ACC112 (cell line): ENCODE results near the gene FBLN5.

Source experiments
- H2AFZ ChIP-seq: fragments of 200-600 bp; sonication (generic); one replicate; pipeline ENCODE4 v1.6.0; 2017; ENCODE audit warnings: antibody characterized with exemption, low read length; ENCODE audit not compliant: unreplicated experiment
- H3K27ac ChIP-seq: fragments of 200-600 bp; sonication (generic); 2 replicates; pipeline ENCODE4 v1.5.1; 2014; ENCODE audit warnings: low read depth, mild to moderate bottlenecking, antibody characterized with exemption, low read length, moderate library complexity
- H3K27me3 ChIP-seq: fragments of 200-600 bp; sonication (generic); 2 replicates; pipeline ENCODE4 v1.6.1; 2014; ENCODE audit warnings: mild to moderate bottlenecking, antibody characterized with exemption, low read length, moderate library complexity, mixed read lengths; ENCODE audit not compliant: insufficient read depth
- H3K36me3 ChIP-seq: fragments of 200-600 bp; sonication (generic); 2 replicates; pipeline ENCODE4 v1.6.1; 2016; ENCODE audit warnings: mild to moderate bottlenecking, antibody characterized with exemption, low read length, moderate library complexity, mixed read lengths; ENCODE audit not compliant: insufficient read depth
- H3K4me1 ChIP-seq: fragments of 200-600 bp; sonication (generic); one replicate; pipeline ENCODE4 v1.6.1; 2016; ENCODE audit warnings: low read length, mixed read lengths; ENCODE audit not compliant: insufficient read depth, unreplicated experiment, control insufficient read depth
- H3K4me3 ChIP-seq: fragments of 200-600 bp; sonication (generic); 2 replicates; pipeline ENCODE4 v1.5.1; 2014; ENCODE audit warnings: mild to moderate bottlenecking, low read depth, low read length
- H3K79me2 ChIP-seq: fragments of 200-600 bp; sonication (generic); one replicate; pipeline ENCODE4 v1.6.0; 2016; ENCODE audit warnings: low read length; ENCODE audit not compliant: control insufficient read depth, unreplicated experiment, insufficient read depth

Gene FBLN5

GRCh38 chr14:91885113-91885712 lies 62.3 kb downstream of the FBLN5 start:
- Histone ChIP-seq H3K27me3 (no peaks in the 10 kb centered on the region), H3K79me2 (no peaks in the 10 kb centered on the region), H3K36me3 (no peaks in the 10 kb centered on the region), H3K4me1 (no peaks in the 10 kb centered on the region), H3K4me3 (no peak overlapping the region), H3K27ac (no peak overlapping the region), H2AFZ (no peak overlapping the region)

GRCh38 chr14:91884664-91885063 lies 62.8 kb downstream of the FBLN5 start:
- no peak overlapping the region for H2AFZ ChIP-seq
- no peak overlapping the region for H3K27ac ChIP-seq
- no peaks in the 10 kb centered on the region for H3K27me3 ChIP-seq
- no peaks in the 10 kb centered on the region for H3K79me2 ChIP-seq
- H3K4me3 ChIP-seq, result no peak overlapping the region
- H3K36me3 ChIP-seq, result no peaks in the 10 kb centered on the region
- no peaks in the 10 kb centered on the region for H3K4me1 ChIP-seq

- no peak overlapping the region for H2AFZ ChIP-seq
- no peaks in the 10 kb centered on the region for H3K27me3 ChIP-seq
- H3K27ac ChIP-seq, result no peak overlapping the region
- H3K36me3 ChIP-seq, result no peaks in the 10 kb centered on the region
- no peaks in the 10 kb centered on the region for H3K79me2 ChIP-seq
- H3K4me3 ChIP-seq, result no peak overlapping the region
- H3K4me1 ChIP-seq, result no peaks in the 10 kb centered on the region
Observed at GRCh38 chr14:91883753-91884152, 63.7 kb downstream of the FBLN5 start.

- Histone ChIP-seq H3K79me2 (no peaks in the 10 kb centered on the region), H3K4me1 (no peaks in the 10 kb centered on the region), H3K4me3 (no peak overlapping the region), H3K36me3 (no peaks in the 10 kb centered on the region), H3K27me3 (no peaks in the 10 kb centered on the region), H3K27ac (no peak overlapping the region), H2AFZ (no peak overlapping the region)
Observed at GRCh38 chr14:91882776-91883175, 64.7 kb downstream of the FBLN5 start.

DNA sequence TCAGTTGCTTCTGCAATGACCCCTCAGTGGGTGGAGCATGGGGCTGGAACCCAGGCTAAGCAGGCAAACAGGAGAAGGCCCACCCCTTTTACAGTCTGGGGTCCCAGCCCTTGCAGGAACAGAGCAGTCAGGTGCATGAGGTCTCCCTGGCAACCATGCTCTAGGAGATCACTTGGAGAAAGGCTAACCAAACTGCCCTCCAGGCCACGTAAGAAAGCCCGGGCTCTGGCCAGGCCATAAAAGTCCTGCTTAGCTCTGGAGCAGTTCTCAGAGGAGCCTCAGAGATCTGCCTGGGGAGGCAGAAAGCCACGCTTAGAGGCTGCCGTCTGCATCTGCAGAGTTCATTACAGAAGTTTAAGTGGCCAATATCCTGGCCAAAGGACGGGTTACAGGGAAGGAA lies 65.1 kb downstream of the FBLN5 start:
- H3K79me2 ChIP-seq, result no peaks in the 10 kb centered on the region
- H3K4me3 ChIP-seq, result no peak overlapping the region
- H2AFZ ChIP-seq, result no peak overlapping the region
- H3K36me3 ChIP-seq, result no peaks in the 10 kb centered on the region
- H3K27me3 ChIP-seq, result no peaks in the 10 kb centered on the region
- no peak overlapping the region for H3K27ac ChIP-seq
- no peaks in the 10 kb centered on the region for H3K4me1 ChIP-seq

GRCh38 chr14:91879196-91879595 lies 68.3 kb downstream of the FBLN5 start:
- Histone ChIP-seq H2AFZ (no peak overlapping the region), H3K4me1 (no peaks in the 10 kb centered on the region), H3K27me3 (no peaks in the 10 kb centered on the region), H3K36me3 (no peaks in the 10 kb centered on the region), H3K79me2 (no peaks in the 10 kb centered on the region), H3K27ac (no peak overlapping the region), H3K4me3 (no peak overlapping the region)

- no peaks in the 10 kb centered on the region for H3K79me2 ChIP-seq
- peaks cover 5% of the 10 kb centered on the region; the same call in 1 of the 2 replicates for H3K36me3 ChIP-seq
- no peak overlapping the region for H3K27ac ChIP-seq
- no peak overlapping the region for H2AFZ ChIP-seq
- no peaks in the 10 kb centered on the region for H3K27me3 ChIP-seq
- peaks cover 4% of the 10 kb centered on the region for H3K4me1 ChIP-seq
- no peak overlapping the region for H3K4me3 ChIP-seq
Observed at GRCh38 chr14:91878274-91878673, 69.2 kb downstream of the FBLN5 start.

DNA sequence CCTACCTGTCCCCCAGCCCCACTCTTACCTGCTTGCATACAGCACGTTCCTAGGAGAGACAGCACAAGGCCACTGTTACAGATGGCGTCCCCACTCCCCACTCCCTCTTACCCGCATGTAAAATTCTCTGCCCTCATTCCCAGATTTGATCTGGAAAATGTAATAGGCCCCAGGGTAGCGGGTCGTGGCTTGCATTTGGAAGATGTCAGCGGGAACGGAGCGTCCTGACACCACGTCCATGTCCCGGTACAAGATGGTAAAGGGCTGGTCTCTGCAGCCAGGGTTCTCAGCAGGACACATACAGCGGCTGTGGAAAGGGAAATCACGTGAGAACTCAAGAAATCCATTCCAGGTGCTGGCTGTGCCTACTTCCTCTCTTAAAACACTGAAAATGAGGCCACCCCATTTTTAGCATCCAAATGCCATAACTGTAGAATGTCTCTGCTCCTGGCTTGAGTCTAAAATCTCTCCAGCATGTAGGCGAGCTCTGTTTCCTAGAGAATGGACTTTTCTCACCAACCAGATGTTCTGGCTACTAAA lies 70.0 kb downstream of the FBLN5 start:
- no peak overlapping the region for H2AFZ ChIP-seq
- no peaks in the 10 kb centered on the region for H3K79me2 ChIP-seq
- peaks cover 5% of the 10 kb centered on the region; the same call in 1 of the 2 replicates for H3K36me3 ChIP-seq
- no peak overlapping the region for H3K4me3 ChIP-seq
- peaks cover 13% of the 10 kb centered on the region for H3K4me1 ChIP-seq
- no peak overlapping the region for H3K27ac ChIP-seq
- no peaks in the 10 kb centered on the region for H3K27me3 ChIP-seq

GRCh38 chr14:91876492-91876891 lies 71.0 kb downstream of the FBLN5 start:
- Histone ChIP-seq H3K36me3 (peaks cover 5% of the 10 kb centered on the region; the same call in 1 of the 2 replicates), H3K79me2 (no peaks in the 10 kb centered on the region), H3K27me3 (no peaks in the 10 kb centered on the region), H3K4me1 (peaks cover 22% of the 10 kb centered on the region), H3K27ac (no peak overlapping the region), H3K4me3 (no peak overlapping the region), H2AFZ (no peak overlapping the region)

DNA sequence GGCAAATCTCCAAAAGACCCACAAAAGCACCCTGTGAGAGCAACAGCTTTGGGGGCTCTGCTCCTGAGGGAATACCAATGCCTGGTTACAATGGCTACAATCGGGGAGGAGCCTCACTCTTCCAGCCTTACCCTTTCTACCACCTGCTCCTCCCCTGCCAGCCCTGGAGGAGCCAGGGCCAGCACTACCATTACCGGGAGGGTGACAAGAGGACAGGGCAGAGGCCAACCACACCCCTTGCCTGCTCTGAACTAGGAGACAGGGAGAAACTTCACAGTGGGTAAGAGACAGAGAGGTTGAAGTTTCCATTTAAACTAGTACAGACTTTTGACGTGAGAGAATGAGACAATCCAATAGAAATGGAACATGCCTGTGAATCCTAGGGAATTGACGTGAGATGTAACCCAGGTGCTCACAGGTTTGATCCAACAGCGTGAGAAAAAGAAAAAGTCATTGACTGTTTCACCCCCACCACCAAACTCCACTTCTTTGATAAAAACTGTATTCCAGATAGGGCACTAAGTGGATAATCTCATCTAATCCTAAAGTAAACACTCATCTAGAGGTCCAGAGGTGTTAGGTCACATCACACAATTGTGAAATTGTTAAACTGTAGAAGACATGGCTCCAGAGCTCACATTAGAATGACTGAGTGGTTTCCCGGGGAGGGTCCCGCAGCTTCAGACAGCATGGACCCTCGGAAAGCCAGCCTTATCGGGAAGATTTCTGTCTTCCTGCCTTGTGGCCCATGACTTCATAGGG lies 71.8 kb downstream of the FBLN5 start:
- Histone ChIP-seq H3K36me3 (peaks cover 5% of the 10 kb centered on the region; the same call in 1 of the 2 replicates), H3K79me2 (no peaks in the 10 kb centered on the region), H3K27ac (no peak overlapping the region), H3K27me3 (no peaks in the 10 kb centered on the region), H3K4me1 (peaks cover 26% of the 10 kb centered on the region), H2AFZ (no peak overlapping the region), H3K4me3 (no peak overlapping the region)
